ENCODE results near the gene GNPTAB.

GRCh38 chr12:101845137-101845711, 14.5 kb upstream of the GNPTAB start:
- TF ChIP-seq CTCF (IDR thresholded peaks at IDR 0.05) (no peak), NR3C1 (IDR thresholded peaks at IDR 0.05) (no peak), ZSCAN20 (CRISPR knock-in tag; IDR thresholded peaks at IDR 0.05) (no peak), PBX3 (IDR thresholded peaks at IDR 0.05) (no peak), PHF8 (IDR thresholded peaks at IDR 0.05; ENCODE audit: borderline replicate concordance, low read depth) (no peak), POLR2A (IDR thresholded peaks at IDR 0.05; ENCODE audit: low read length) (no peak), ZFP36 (IDR thresholded peaks at IDR 0.05; ENCODE audit: borderline replicate concordance, partially characterized antibody) (no peak), REST (IDR thresholded peaks at IDR 0.05) (no peak), CHD2 (IDR thresholded peaks at IDR 0.05; ENCODE audit: low read length, partially characterized antibody) (no peak), CEBPB (IDR thresholded peaks at IDR 0.05) (no peak), CBX2 (IDR thresholded peaks at IDR 0.05; ENCODE audit: borderline replicate concordance, low read depth) (no peak), RARB (CRISPR knock-in tag; IDR thresholded peaks at IDR 0.05) (no peak), RCOR1 (IDR thresholded peaks at IDR 0.05; ENCODE audit: low read depth, low read length) (no peak)

All from A549 (cell line).